ENCODE measurements around the gene ZC3H12C.
A peak's percentile ranks its signal among the peaks of the same experiment; 100 is the strongest.
"Not testable (repeated sequence)": the region's sequence is repeated elsewhere in the genome, so short reads cannot be mapped to it uniquely, and the experiment has no call there.

Gene ZC3H12C

DNA sequence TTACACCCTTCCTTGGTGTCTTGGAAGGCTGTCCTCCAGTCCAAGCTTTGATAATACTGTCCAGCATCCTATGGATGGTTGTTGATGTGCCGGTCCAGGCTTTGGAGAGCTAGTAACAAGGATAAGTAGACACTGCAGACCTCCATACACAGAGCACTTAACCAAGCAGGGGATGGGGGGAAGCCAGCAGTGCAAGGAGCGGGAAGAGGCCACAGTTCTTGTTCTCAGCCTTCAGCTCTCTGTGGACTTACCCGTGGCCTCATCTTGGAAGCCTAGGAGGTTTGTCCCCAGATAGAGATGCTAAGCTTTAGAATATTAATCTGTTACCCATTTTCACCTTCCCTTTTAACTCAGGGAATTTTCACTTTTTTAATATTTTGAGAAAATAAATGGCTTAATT, 30.9 kb upstream of the ZC3H12C start:
- TF ChIP-seq MAX (IDR thresholded peaks at IDR 0.05; ENCODE audit: low read depth, low read length) (no peak), POLR2A (IDR thresholded peaks at IDR 0.05; ENCODE audit: extremely low read depth, insufficient read length) (no peak), MYC (IDR thresholded peaks at IDR 0.05; ENCODE audit: low read depth, low read length) (no peak)
- TF ChIP-seq, protein P1, sequence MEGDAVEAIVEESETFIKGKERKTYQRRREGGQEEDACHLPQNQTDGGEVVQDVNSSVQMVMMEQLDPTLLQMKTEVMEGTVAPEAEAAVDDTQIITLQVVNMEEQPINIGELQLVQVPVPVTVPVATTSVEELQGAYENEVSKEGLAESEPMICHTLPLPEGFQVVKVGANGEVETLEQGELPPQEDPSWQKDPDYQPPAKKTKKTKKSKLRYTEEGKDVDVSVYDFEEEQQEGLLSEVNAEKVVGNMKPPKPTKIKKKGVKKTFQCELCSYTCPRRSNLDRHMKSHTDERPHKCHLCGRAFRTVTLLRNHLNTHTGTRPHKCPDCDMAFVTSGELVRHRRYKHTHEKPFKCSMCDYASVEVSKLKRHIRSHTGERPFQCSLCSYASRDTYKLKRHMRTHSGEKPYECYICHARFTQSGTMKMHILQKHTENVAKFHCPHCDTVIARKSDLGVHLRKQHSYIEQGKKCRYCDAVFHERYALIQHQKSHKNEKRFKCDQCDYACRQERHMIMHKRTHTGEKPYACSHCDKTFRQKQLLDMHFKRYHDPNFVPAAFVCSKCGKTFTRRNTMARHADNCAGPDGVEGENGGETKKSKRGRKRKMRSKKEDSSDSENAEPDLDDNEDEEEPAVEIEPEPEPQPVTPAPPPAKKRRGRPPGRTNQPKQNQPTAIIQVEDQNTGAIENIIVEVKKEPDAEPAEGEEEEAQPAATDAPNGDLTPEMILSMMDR (IDR thresholded peaks at IDR 0.05; ENCODE audit: low read depth, low read length) = no peak
- DNase-seq (ENCODE audit: low read depth) = no peak
- H3K4me3 ChIP-seq (ENCODE audit: low read depth, low read length) = no peak overlapping the region

GRCh38 chr11:110065189-110065588, 28.0 kb upstream of the ZC3H12C start:
- H3K4me3 ChIP-seq (ENCODE audit: low read depth, low read length) = no peak overlapping the region
- TF ChIP-seq, protein P1 (IDR thresholded peaks at IDR 0.05; ENCODE audit: low read depth, low read length) = no peak
- TF ChIP-seq MAX (IDR thresholded peaks at IDR 0.05; ENCODE audit: low read depth, low read length) = no peak
- no peak for TF ChIP-seq POLR2A (IDR thresholded peaks at IDR 0.05; ENCODE audit: extremely low read depth, insufficient read length)
- TF ChIP-seq MYC (IDR thresholded peaks at IDR 0.05; ENCODE audit: low read depth, low read length) = no peak
- DNase-seq (ENCODE audit: low read depth) = no peak

GRCh38 chr11:110068001-110068400, 25.2 kb upstream of the ZC3H12C start:
- not testable (repeated sequence) for DNase-seq (ENCODE audit: low read depth)

GRCh38 chr11:110069158-110069737, 23.9 kb upstream of the ZC3H12C start:
- DNase-seq (ENCODE audit: low read depth) = peak; percentile 57
- H3K4me3 ChIP-seq (ENCODE audit: low read depth, low read length) = no peak overlapping the region
- TF ChIP-seq, protein P1 (IDR thresholded peaks at IDR 0.05; ENCODE audit: low read depth, low read length) = no peak
- TF ChIP-seq POLR2A (IDR thresholded peaks at IDR 0.05; ENCODE audit: extremely low read depth, insufficient read length) (no peak), MYC (IDR thresholded peaks at IDR 0.05; ENCODE audit: low read depth, low read length) (no peak), MAX (IDR thresholded peaks at IDR 0.05; ENCODE audit: low read depth, low read length) (no peak)

More at GRCh38 chr11:110068001-110068400, 25.2 kb upstream of the ZC3H12C start:
- H3K4me3 ChIP-seq (ENCODE audit: low read depth, low read length) = not testable (repeated sequence)

DNA sequence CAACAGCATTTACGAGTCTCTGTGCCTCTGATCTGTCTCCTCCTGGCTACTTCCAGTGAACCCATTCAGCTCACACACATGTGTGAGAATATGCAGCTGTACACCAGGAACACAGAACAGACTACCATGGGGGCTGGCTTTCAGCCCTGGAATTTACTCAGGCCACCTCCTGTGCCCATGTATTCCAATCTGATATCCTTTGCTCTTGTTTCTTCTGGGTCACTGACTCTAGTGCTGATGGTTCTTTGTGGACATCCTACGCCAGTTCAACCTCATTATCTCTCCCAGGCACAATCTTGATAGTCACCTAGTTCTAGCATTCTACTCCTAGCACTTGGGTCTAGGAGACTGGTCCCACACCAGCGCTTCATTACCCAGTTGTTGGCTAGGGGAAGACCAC, 23.0 kb upstream of the ZC3H12C start:
- no peak overlapping the region for H3K4me3 ChIP-seq (ENCODE audit: low read depth, low read length)
- DNase-seq (ENCODE audit: low read depth) = no peak
- TF ChIP-seq POLR2A (IDR thresholded peaks at IDR 0.05; ENCODE audit: extremely low read depth, insufficient read length) = no peak
- TF ChIP-seq, protein P1 (IDR thresholded peaks at IDR 0.05; ENCODE audit: low read depth, low read length) = no peak
- no peak for TF ChIP-seq MAX (IDR thresholded peaks at IDR 0.05; ENCODE audit: low read depth, low read length)
- TF ChIP-seq MYC (IDR thresholded peaks at IDR 0.05; ENCODE audit: low read depth, low read length) = no peak

GRCh38 chr11:110071197-110071596, 22.0 kb upstream of the ZC3H12C start:
- no peak overlapping the region for H3K4me3 ChIP-seq (ENCODE audit: low read depth, low read length)
- DNase-seq (ENCODE audit: low read depth) = no peak
- TF ChIP-seq POLR2A (IDR thresholded peaks at IDR 0.05; ENCODE audit: extremely low read depth, insufficient read length) = no peak

DNA sequence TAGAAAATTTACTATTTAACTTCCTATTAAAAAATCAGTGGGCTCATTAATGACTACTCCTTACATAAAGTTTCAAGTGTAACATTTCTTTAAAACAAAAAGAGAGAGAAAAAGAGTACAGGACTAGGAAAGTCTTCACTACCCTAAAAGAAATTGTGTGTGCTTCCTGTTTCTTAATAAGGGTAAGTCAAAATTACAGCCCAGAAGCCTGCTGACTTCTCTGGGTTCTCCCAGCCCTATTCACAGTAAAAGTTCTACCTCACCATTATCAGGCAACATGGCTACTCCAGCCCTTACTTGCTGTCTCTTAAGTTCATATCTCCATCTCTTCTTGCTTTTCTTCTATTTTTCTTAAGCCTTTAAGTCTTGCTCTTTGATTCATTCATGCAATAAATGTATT, 20.3 kb upstream of the ZC3H12C start:
- H3K4me3 ChIP-seq (ENCODE audit: low read depth, low read length) = no peak overlapping the region
- no peak for DNase-seq (ENCODE audit: low read depth)
- TF ChIP-seq, protein P1 (IDR thresholded peaks at IDR 0.05; ENCODE audit: low read depth, low read length) = no peak
- TF ChIP-seq MYC (IDR thresholded peaks at IDR 0.05; ENCODE audit: low read depth, low read length) (no peak), MAX (IDR thresholded peaks at IDR 0.05; ENCODE audit: low read depth, low read length) (no peak), POLR2A (IDR thresholded peaks at IDR 0.05; ENCODE audit: extremely low read depth, insufficient read length) (no peak)
